Measurements from ENCODE around the gene REXO4. TPM values are rescaled to one million over a fixed set of nuclear protein-coding genes. Genes with fewer than 3 reads are reported as not detected.

Gene REXO4
- total and polyA plus RNA-seq, 2 of the 8 experiments (the other 6 are each of a cell fraction or from before 2014, with no cell fraction given): 19.1 to 38.3 TPM

- no peak overlapping the region for H4K91ac ChIP-seq (replicated peaks; ENCODE audit: insufficient read length, low read length)
- H3K9ac ChIP-seq (replicated peaks in 1 of 4; ENCODE audit: extremely low read depth in 1 of 4, low read depth in 3 of 4, low read length in 3 of 4): no peak overlapping the region
- H3K79me1 ChIP-seq (ENCODE audit: low read depth, low read length): no peaks in the 10 kb centered on the region
- H2AK5ac ChIP-seq (ENCODE audit: low read depth, low read length): peak overlapping the region; percentile 65; the same call in 1 of the 2 replicates
- CTCF ChIA-PET (ENCODE audit: partially characterized antibody): no interaction called here
- no peak overlapping the region for H4K8ac ChIP-seq (ENCODE audit: extremely low read depth, insufficient read depth, low read length)
- POLR2A ChIA-PET (ENCODE audit: partially characterized antibody): no interaction called here
- H3K4ac ChIP-seq (replicated peaks; ENCODE audit: insufficient read length, low read depth, low read length): no peak overlapping the region
- H3K23ac ChIP-seq (ENCODE audit: insufficient read length): no peak overlapping the region
- H3K23me2 ChIP-seq (ENCODE audit: low read depth, low read length): peaks cover 16% of the 10 kb centered on the region; the same call in 1 of the 2 replicates
- no peaks in the 10 kb centered on the region; a peak in 1 of 7 replicates for H3K4me1 ChIP-seq (replicated peaks in 1 of 4; ENCODE audit: control insufficient read depth in 3 of 4, insufficient read depth in 4 of 4, low read length in 3 of 4)
- no peak overlapping the region for H2AFZ ChIP-seq (ENCODE audit: low read length)
- H2BK12ac ChIP-seq (ENCODE audit: low read depth, low read length): no peak overlapping the region
- H3K79me2 ChIP-seq (ENCODE audit: control insufficient read depth in 1 of 2, insufficient read depth in 2 of 2, low read length in 2 of 2): no peaks in the 10 kb centered on the region
- no peak overlapping the region for H3K14ac ChIP-seq (ENCODE audit: insufficient read length)
- no peak overlapping the region for H3K18ac ChIP-seq (ENCODE audit: extremely low read depth, low read length)
- H3K4me2 ChIP-seq (ENCODE audit: insufficient read depth in 1 of 2, low read depth in 2 of 2, low read length in 2 of 2): no peak overlapping the region
- peak overlapping the region; percentile 99 for H3K56ac ChIP-seq (replicated peaks; ENCODE audit: insufficient read length, low read depth, low read length)
- H4K20me1 ChIP-seq (replicated peaks in 1 of 2; ENCODE audit: control insufficient read depth in 1 of 2, insufficient read depth in 2 of 2, low read length in 2 of 2): peaks cover 0 to 15% of the 10 kb centered on the region in 2 experiments
- no peak for FAIRE-seq
- no peak overlapping the region for H2BK5ac ChIP-seq (ENCODE audit: low read depth, low read length)
- H3K27me3 ChIP-seq (replicated peaks in 1 of 4; ENCODE audit: control insufficient read depth in 3 of 4, extremely low read depth in 1 of 4, insufficient read depth in 3 of 4, low read length in 3 of 4): peaks cover 0 to 4% (median 3%) of the 10 kb centered on the region in 4 experiments; a peak in 3 of 7 replicates
- DNase-seq (ENCODE audit: low read depth in 1 of 2, low spot score in 2 of 2): no peak
- H2BK15ac ChIP-seq (ENCODE audit: low read length): no peak overlapping the region
- no peak overlapping the region for H4K5ac ChIP-seq (ENCODE audit: insufficient read length, low read depth, low read length)
- H3K36me3 ChIP-seq (ENCODE audit: control insufficient read depth in 2 of 4, insufficient read depth in 4 of 4, low read length in 3 of 4): no peaks in the 10 kb centered on the region; a peak in 1 of 8 replicates
- WGBS, 2 experiments (ENCODE audit: extremely low coverage in 1 of 2, insufficient coverage in 1 of 2, insufficient read length in 1 of 2, insufficient replicate concordance in 2 of 2, low coverage in 1 of 2, low lambda C conversion rate in 2 of 2, missing lambda C conversion rate in 1 of 2): 91% methylated on average over 4 of the region's 4 CpGs; no CpG with 5 or more reads in 1 of the 2 experiments
- no peak overlapping the region for H2BK20ac ChIP-seq (ENCODE audit: low read length)
- H3K4me3 ChIP-seq (ENCODE audit: extremely low read depth in 1 of 4, insufficient read depth in 2 of 4, low read depth in 3 of 4, low read length in 4 of 4): no peak overlapping the region
- no peak overlapping the region for H2BK120ac ChIP-seq (replicated peaks; ENCODE audit: low read depth, low read length)
- TF ChIP-seq CBX5 (IDR thresholded peaks at IDR 0.05; ENCODE audit: low read depth, low read length) (no peak), SIN3A (conservative IDR thresholded peaks at IDR 0.05 in 1 of 2, IDR thresholded peaks at IDR 0.05 in 1 of 2; ENCODE audit: low read depth in 1 of 2, low read length in 2 of 2) (no peak), NRF1 (IDR thresholded peaks at IDR 0.05; ENCODE audit: low read depth, low read length) (no peak), YY1 (IDR thresholded peaks at IDR 0.05; ENCODE audit: low read depth, low read length) (no peak), BRCA1 (IDR thresholded peaks at IDR 0.05; ENCODE audit: low read depth, low read length) (no peak), PHF8 (conservative IDR thresholded peaks at IDR 0.05; ENCODE audit: low read depth, low read length) (no peak), CREB1 (IDR thresholded peaks at IDR 0.05) (no peak)
- TF ChIP-seq, protein P1, sequence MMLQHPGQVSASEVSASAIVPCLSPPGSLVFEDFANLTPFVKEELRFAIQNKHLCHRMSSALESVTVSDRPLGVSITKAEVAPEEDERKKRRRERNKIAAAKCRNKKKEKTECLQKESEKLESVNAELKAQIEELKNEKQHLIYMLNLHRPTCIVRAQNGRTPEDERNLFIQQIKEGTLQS (IDR thresholded peaks at IDR 0.05; ENCODE audit: insufficient read depth, low read depth, low read length): no peak
- TF ChIP-seq, protein P2, sequence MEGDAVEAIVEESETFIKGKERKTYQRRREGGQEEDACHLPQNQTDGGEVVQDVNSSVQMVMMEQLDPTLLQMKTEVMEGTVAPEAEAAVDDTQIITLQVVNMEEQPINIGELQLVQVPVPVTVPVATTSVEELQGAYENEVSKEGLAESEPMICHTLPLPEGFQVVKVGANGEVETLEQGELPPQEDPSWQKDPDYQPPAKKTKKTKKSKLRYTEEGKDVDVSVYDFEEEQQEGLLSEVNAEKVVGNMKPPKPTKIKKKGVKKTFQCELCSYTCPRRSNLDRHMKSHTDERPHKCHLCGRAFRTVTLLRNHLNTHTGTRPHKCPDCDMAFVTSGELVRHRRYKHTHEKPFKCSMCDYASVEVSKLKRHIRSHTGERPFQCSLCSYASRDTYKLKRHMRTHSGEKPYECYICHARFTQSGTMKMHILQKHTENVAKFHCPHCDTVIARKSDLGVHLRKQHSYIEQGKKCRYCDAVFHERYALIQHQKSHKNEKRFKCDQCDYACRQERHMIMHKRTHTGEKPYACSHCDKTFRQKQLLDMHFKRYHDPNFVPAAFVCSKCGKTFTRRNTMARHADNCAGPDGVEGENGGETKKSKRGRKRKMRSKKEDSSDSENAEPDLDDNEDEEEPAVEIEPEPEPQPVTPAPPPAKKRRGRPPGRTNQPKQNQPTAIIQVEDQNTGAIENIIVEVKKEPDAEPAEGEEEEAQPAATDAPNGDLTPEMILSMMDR (IDR thresholded peaks at IDR 0.05; ENCODE audit: control extremely low read depth in 1 of 3, insufficient read depth in 1 of 3, low read depth in 1 of 3, low read length in 3 of 3): no peak
- peaks cover 0 to 15% of the 10 kb centered on the region in 2 experiments; a peak in 2 of 4 replicates for H3K9me3 ChIP-seq (ENCODE audit: insufficient read depth in 2 of 2, low read depth in 1 of 2, low read length in 1 of 2)
- H3K27ac ChIP-seq (ENCODE audit: low read depth, low read length): no peak overlapping the region
Observed at GRCh38 chr9:133382507-133383141, 35.2 kb downstream of the REXO4 start.

All from H1 (cell line).